K562 (cell line): ENCODE data around the gene HLF. TPM values are rescaled to one million over a fixed set of nuclear protein-coding genes. Genes with fewer than 3 reads are reported as not detected.

Experiments
- ARNT ChIP-seq, 2 experiments: fragments of 450-650 bp; IDR thresholded peaks; 2 replicates each; pipeline ENCODE4 v1.6.1; 2016; ENCODE audit warnings: mild to moderate bottlenecking in 1 of 2
- ELF2 ChIP-seq: fragments of 250-450 bp; sonication (Bioruptor Pico); IDR thresholded peaks from 2 replicates; pipeline ENCODE4 v1.5.0; 2021; ENCODE audit warnings: mild to moderate bottlenecking
- GTF2A2 ChIP-seq: IDR thresholded peaks from 2 replicates; pipeline ENCODE4 v1.6.1; 2016; ENCODE audit warnings: mild to moderate bottlenecking, missing genetic modification characterization, missing compliant biosample characterization
- ZNF354B ChIP-seq: fragments of 250-450 bp; sonication (Bioruptor Pico); IDR thresholded peaks from 2 replicates; pipeline ENCODE4 v1.4.0; 2020
- ZNF780A ChIP-seq: fragments of 250-450 bp; sonication (Bioruptor Pico); IDR thresholded peaks from 2 replicates; pipeline ENCODE4 v1.5.0; 2021; ENCODE audit warnings: mild to moderate bottlenecking
- polyA plus RNA-seq, 8 experiments: library from polyadenylated mRNA; depleted of rRNA in 4 of 8; stranded (reverse) in 5 of 8; unstranded in 3 of 8; fragments of >200 nt; fragmentation: Nextera tagmentation in 2 of 8; fragmentation: Illumina TruSeq in 1 of 8; extraction: Ambion mirVana in 2 of 8; extraction: Trizol in 1 of 8; gene quantifications; 2 replicates each; pipeline versions ENCODE4 v1.2.1 to v1.2.3, GENCODE V29; 2011 to 2014; ENCODE audit warnings: inconsistent platforms in 1 of 8, missing spikeins in 1 of 8
- total RNA-seq, 7 experiments: library from RNA; depleted of rRNA in 6 of 7; stranded (reverse); fragments of >200 nt in 6 of 7; fragmentation: Illumina TruSeq in 2 of 7; extraction: Trizol in 2 of 7; gene quantifications; 2 replicates each; pipeline versions ENCODE4 v1.2.1 to v1.2.3, GENCODE V29; 2011 to 2021; ENCODE audit warnings: low replicate concordance in 1 of 7
- TF ChIP-seq, protein P1 (sequence below), 2 experiments: fragments of 450-650 bp in 1 of 2; sonication (generic) in 1 of 2; formaldehyde crosslinking in 1 of 2; IDR thresholded peaks; 2 replicates each; pipeline versions ENCODE4 v1.7.1 to v1.9.0; 2016 to 2022; ENCODE audit warnings: inconsistent platforms in 1 of 2, mild to moderate bottlenecking in 1 of 2, missing genetic modification reagents in 1 of 2
- TF ChIP-seq, protein P2 (sequence below): fragments of 250-450 bp; sonication (Bioruptor Pico); IDR thresholded peaks from 2 replicates; pipeline ENCODE4 v1.9.0; 2021; ENCODE audit warnings: mild to moderate bottlenecking

HLF gene
- total and polyA plus RNA-seq, 9 of the 15 experiments (the other 6 are each of a cell fraction or from before 2014, with no cell fraction given) = 0.03 to 0.24 (median 0.09) TPM

DNA sequence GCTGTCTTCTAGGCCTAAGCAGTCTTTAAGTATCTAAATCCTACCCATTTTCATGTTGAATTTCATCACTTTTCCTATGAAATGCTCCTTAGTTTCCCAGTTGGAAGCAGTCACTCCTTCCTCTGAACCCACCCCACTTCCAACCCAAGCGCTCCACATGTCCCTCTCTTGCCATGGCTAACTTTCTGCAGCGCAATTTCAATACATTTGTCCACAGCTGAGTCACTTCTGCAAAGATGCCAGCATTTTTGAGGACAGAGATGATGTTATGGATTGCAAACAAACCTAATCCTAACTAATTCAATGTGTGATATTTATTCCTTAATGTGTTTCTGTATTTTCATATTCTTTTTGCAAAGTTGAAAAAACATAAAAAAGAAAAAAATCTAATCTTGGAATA is 71.7 kb downstream of the HLF start (continued):
- TF ChIP-seq, protein P1, sequence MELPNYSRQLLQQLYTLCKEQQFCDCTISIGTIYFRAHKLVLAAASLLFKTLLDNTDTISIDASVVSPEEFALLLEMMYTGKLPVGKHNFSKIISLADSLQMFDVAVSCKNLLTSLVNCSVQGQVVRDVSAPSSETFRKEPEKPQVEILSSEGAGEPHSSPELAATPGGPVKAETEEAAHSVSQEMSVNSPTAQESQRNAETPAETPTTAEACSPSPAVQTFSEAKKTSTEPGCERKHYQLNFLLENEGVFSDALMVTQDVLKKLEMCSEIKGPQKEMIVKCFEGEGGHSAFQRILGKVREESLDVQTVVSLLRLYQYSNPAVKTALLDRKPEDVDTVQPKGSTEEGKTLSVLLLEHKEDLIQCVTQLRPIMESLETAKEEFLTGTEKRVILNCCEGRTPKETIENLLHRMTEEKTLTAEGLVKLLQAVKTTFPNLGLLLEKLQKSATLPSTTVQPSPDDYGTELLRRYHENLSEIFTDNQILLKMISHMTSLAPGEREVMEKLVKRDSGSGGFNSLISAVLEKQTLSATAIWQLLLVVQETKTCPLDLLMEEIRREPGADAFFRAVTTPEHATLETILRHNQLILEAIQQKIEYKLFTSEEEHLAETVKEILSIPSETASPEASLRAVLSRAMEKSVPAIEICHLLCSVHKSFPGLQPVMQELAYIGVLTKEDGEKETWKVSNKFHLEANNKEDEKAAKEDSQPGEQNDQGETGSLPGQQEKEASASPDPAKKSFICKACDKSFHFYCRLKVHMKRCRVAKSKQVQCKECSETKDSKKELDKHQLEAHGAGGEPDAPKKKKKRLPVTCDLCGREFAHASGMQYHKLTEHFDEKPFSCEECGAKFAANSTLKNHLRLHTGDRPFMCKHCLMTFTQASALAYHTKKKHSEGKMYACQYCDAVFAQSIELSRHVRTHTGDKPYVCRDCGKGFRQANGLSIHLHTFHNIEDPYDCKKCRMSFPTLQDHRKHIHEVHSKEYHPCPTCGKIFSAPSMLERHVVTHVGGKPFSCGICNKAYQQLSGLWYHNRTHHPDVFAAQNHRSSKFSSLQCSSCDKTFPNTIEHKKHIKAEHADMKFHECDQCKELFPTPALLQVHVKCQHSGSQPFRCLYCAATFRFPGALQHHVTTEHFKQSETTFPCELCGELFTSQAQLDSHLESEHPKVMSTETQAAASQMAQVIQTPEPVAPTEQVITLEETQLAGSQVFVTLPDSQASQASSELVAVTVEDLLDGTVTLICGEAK (IDR thresholded peaks at IDR 0.05) = no peak
- TF ChIP-seq, protein P1 (CRISPR knock-in tag; IDR thresholded peaks at IDR 0.05) = no peak
- no peak for TF ChIP-seq ZNF354B
- TF ChIP-seq ELF2 (CRISPR knock-in tag) = no peak
- no peak for TF ChIP-seq GTF2A2 (tag)
- TF ChIP-seq ZNF780A = no peak
- TF ChIP-seq ARNT (IDR thresholded peaks at IDR 0.05) = no peak
- TF ChIP-seq, protein P2, sequence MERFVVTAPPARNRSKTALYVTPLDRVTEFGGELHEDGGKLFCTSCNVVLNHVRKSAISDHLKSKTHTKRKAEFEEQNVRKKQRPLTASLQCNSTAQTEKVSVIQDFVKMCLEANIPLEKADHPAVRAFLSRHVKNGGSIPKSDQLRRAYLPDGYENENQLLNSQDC (CRISPR knock-in tag) = no peak
